Measurements from ENCODE around the gene CISH. TPM values are rescaled to one million over a fixed set of nuclear protein-coding genes. Genes with fewer than 3 reads are reported as not detected.

The CISH gene
- total RNA-seq, 1 donor from 2014 or later: 2.6 TPM

GRCh38 chr3:50626401-50626800, 14.8 kb upstream of the CISH start:
- Mint-ChIP-seq H3K9me3 (ENCODE audit: unreplicated experiment) (no peaks in the 10 kb centered on the region), H3K36me3 (ENCODE audit: low read depth, unreplicated experiment) (no peaks in the 10 kb centered on the region), H3K27ac (ENCODE audit: unreplicated experiment) (no peak overlapping the region), H3K4me3 (ENCODE audit: unreplicated experiment) (no peak overlapping the region), H3K4me1 (ENCODE audit: unreplicated experiment) (peaks cover 4% of the 10 kb centered on the region), H3K27me3 (ENCODE audit: unreplicated experiment) (peaks cover 2% of the 10 kb centered on the region)
- no peak for DNase-seq (ENCODE audit: low spot score)
- no peak for TF ChIP-seq CTCF (IDR thresholded peaks at IDR 0.05; ENCODE audit: unreplicated experiment)

- no peak for TF ChIP-seq CTCF (IDR thresholded peaks at IDR 0.05; ENCODE audit: unreplicated experiment)
- no peak for DNase-seq (ENCODE audit: low spot score)
- Mint-ChIP-seq H3K4me3 (ENCODE audit: unreplicated experiment) (no peak overlapping the region), H3K36me3 (ENCODE audit: low read depth, unreplicated experiment) (no peaks in the 10 kb centered on the region), H3K4me1 (ENCODE audit: unreplicated experiment) (peaks cover 9% of the 10 kb centered on the region), H3K27me3 (ENCODE audit: unreplicated experiment) (peaks cover 3% of the 10 kb centered on the region), H3K27ac (ENCODE audit: unreplicated experiment) (no peak overlapping the region), H3K9me3 (ENCODE audit: unreplicated experiment) (no peaks in the 10 kb centered on the region)
These were observed 13.9 kb upstream of the CISH start for GRCh38 chr3:50625231-50626182.

- no peak for TF ChIP-seq CTCF (IDR thresholded peaks at IDR 0.05; ENCODE audit: unreplicated experiment)
- DNase-seq (ENCODE audit: low spot score): no peak
- Mint-ChIP-seq H3K27me3 (ENCODE audit: unreplicated experiment) (peaks cover 3% of the 10 kb centered on the region), H3K4me3 (ENCODE audit: unreplicated experiment) (no peak overlapping the region), H3K4me1 (ENCODE audit: unreplicated experiment) (peaks cover 12% of the 10 kb centered on the region), H3K36me3 (ENCODE audit: low read depth, unreplicated experiment) (no peaks in the 10 kb centered on the region), H3K27ac (ENCODE audit: unreplicated experiment) (no peak overlapping the region), H3K9me3 (ENCODE audit: unreplicated experiment) (no peaks in the 10 kb centered on the region)
These were observed 13.1 kb upstream of the CISH start for GRCh38 chr3:50624634-50625033.

GRCh38 chr3:50623840-50624474, 12.4 kb upstream of the CISH start:
- Mint-ChIP-seq H3K36me3 (ENCODE audit: low read depth, unreplicated experiment) (no peaks in the 10 kb centered on the region), H3K4me3 (ENCODE audit: unreplicated experiment) (no peak overlapping the region), H3K27me3 (ENCODE audit: unreplicated experiment) (peaks cover 3% of the 10 kb centered on the region), H3K4me1 (ENCODE audit: unreplicated experiment) (peaks cover 12% of the 10 kb centered on the region), H3K9me3 (ENCODE audit: unreplicated experiment) (no peaks in the 10 kb centered on the region), H3K27ac (ENCODE audit: unreplicated experiment) (no peak overlapping the region)
- DNase-seq (ENCODE audit: low spot score): no peak
- TF ChIP-seq CTCF (IDR thresholded peaks at IDR 0.05; ENCODE audit: unreplicated experiment): no peak

GRCh38 chr3:50622881-50623280, 11.3 kb upstream of the CISH start:
- no peak for TF ChIP-seq CTCF (IDR thresholded peaks at IDR 0.05; ENCODE audit: unreplicated experiment)
- H3K9me3 Mint-ChIP-seq (ENCODE audit: unreplicated experiment): no peaks in the 10 kb centered on the region
- no peak for DNase-seq (ENCODE audit: low spot score)
- peaks cover 12% of the 10 kb centered on the region for H3K4me1 Mint-ChIP-seq (ENCODE audit: unreplicated experiment)
- peaks cover 3% of the 10 kb centered on the region for H3K27me3 Mint-ChIP-seq (ENCODE audit: unreplicated experiment)
- no peak overlapping the region for H3K4me3 Mint-ChIP-seq (ENCODE audit: unreplicated experiment)
- H3K36me3 Mint-ChIP-seq (ENCODE audit: low read depth, unreplicated experiment): no peaks in the 10 kb centered on the region
- no peak overlapping the region for H3K27ac Mint-ChIP-seq (ENCODE audit: unreplicated experiment)
